Measurements from ENCODE around the gene SIRPA. TPM values are rescaled to one million over a fixed set of nuclear protein-coding genes. Genes with fewer than 3 reads are reported as not detected.

SIRPA gene
- total RNA-seq, 1 donor from 2014 or later = 35.5 TPM

DNA sequence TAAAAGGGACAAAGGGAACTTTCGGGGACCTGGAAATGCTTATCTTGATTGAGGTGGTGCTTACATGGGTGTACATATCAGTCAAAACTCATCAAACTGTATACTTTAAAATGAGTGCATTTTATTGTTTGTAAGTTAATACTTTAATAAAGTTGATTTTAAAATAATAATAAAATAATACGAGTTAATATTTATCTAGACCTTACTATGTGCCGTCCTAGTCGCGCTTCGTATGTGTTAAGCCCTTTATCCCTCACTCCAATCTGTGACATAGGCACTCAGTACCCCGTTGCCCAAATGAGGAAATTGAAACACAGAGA lies 51.2 kb downstream of the SIRPA start:
- no peaks in the 10 kb centered on the region for H3K36me3 Mint-ChIP-seq (ENCODE audit: low read depth, unreplicated experiment)
- no peak overlapping the region for H3K27ac Mint-ChIP-seq (ENCODE audit: unreplicated experiment)
- no peak overlapping the region for H3K4me3 ChIP-seq (ENCODE audit: insufficient read depth, low read depth, low read length)

GRCh38 chr20:1946762-1947534 lies 51.7 kb downstream of the SIRPA start:
- Histone ChIP-seq H3K9ac (ENCODE audit: low read length) (no peak overlapping the region), H3K4me3 (ENCODE audit: insufficient read depth, low read depth, low read length) (no peak overlapping the region), H3K4me1 (ENCODE audit: insufficient read depth, low read length) (peaks cover 4% of the 10 kb centered on the region), H2AFZ (ENCODE audit: low read depth, low read length) (peak overlapping the region; percentile 46), H3K9me3 (ENCODE audit: insufficient read depth, low read depth, low read length) (no peaks in the 10 kb centered on the region), H3K27ac (ENCODE audit: low read depth, low read length) (no peak overlapping the region), H3K79me2 (ENCODE audit: insufficient read depth, low read length) (no peaks in the 10 kb centered on the region), H3K27me3 (ENCODE audit: insufficient read depth, low read length) (peaks cover 60% of the 10 kb centered on the region), H4K20me1 (ENCODE audit: insufficient read depth, low read length) (no peaks in the 10 kb centered on the region), H3K36me3 (ENCODE audit: insufficient read depth, low read length) (no peaks in the 10 kb centered on the region), H3K4me2 (ENCODE audit: low read length) (peak overlapping the region; percentile 62)
- Mint-ChIP-seq H3K27me3 (ENCODE audit: low read depth, unreplicated experiment) (peaks cover 61% of the 10 kb centered on the region), H3K36me3 (ENCODE audit: low read depth, unreplicated experiment) (no peaks in the 10 kb centered on the region), H3K9me3 (ENCODE audit: unreplicated experiment) (no peaks in the 10 kb centered on the region), H3K4me1 (ENCODE audit: low read depth, unreplicated experiment) (peaks cover 3% of the 10 kb centered on the region), H3K27ac (ENCODE audit: unreplicated experiment) (no peak overlapping the region), H3K4me3 (ENCODE audit: unreplicated experiment) (peak overlapping the region; percentile 4)
- FAIRE-seq (no peak), DNase-seq (ENCODE audit: low read depth) (peak; percentile 34)
- TF ChIP-seq EZH2 (IDR thresholded peaks at IDR 0.05; ENCODE audit: insufficient read depth, low read length) = peak; percentile 45
- TF ChIP-seq, protein P1, sequence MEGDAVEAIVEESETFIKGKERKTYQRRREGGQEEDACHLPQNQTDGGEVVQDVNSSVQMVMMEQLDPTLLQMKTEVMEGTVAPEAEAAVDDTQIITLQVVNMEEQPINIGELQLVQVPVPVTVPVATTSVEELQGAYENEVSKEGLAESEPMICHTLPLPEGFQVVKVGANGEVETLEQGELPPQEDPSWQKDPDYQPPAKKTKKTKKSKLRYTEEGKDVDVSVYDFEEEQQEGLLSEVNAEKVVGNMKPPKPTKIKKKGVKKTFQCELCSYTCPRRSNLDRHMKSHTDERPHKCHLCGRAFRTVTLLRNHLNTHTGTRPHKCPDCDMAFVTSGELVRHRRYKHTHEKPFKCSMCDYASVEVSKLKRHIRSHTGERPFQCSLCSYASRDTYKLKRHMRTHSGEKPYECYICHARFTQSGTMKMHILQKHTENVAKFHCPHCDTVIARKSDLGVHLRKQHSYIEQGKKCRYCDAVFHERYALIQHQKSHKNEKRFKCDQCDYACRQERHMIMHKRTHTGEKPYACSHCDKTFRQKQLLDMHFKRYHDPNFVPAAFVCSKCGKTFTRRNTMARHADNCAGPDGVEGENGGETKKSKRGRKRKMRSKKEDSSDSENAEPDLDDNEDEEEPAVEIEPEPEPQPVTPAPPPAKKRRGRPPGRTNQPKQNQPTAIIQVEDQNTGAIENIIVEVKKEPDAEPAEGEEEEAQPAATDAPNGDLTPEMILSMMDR (IDR thresholded peaks at IDR 0.05; ENCODE audit: insufficient read depth, low read depth, low read length) = no peak

More for the DNA sequence above, 51.2 kb downstream of the SIRPA start:
- Histone ChIP-seq H3K79me2 (ENCODE audit: insufficient read depth, low read length) (no peaks in the 10 kb centered on the region), H3K4me2 (ENCODE audit: low read length) (peak overlapping the region; percentile 62), H3K9ac (ENCODE audit: low read length) (no peak overlapping the region), H3K4me1 (ENCODE audit: insufficient read depth, low read length) (peaks cover 4% of the 10 kb centered on the region), H3K9me3 (ENCODE audit: insufficient read depth, low read depth, low read length) (no peaks in the 10 kb centered on the region), H3K27ac (ENCODE audit: low read depth, low read length) (no peak overlapping the region), H3K27me3 (ENCODE audit: insufficient read depth, low read length) (peaks cover 57% of the 10 kb centered on the region), H2AFZ (ENCODE audit: low read depth, low read length) (no peak overlapping the region), H4K20me1 (ENCODE audit: insufficient read depth, low read length) (no peaks in the 10 kb centered on the region), H3K36me3 (ENCODE audit: insufficient read depth, low read length) (no peaks in the 10 kb centered on the region)
- TF ChIP-seq, protein P1 (IDR thresholded peaks at IDR 0.05; ENCODE audit: insufficient read depth, low read depth, low read length) = no peak
- no peak for TF ChIP-seq EZH2 (IDR thresholded peaks at IDR 0.05; ENCODE audit: insufficient read depth, low read length)
- Mint-ChIP-seq H3K27me3 (ENCODE audit: low read depth, unreplicated experiment) (peaks cover 57% of the 10 kb centered on the region), H3K4me1 (ENCODE audit: low read depth, unreplicated experiment) (peaks cover 4% of the 10 kb centered on the region), H3K9me3 (ENCODE audit: unreplicated experiment) (no peaks in the 10 kb centered on the region), H3K4me3 (ENCODE audit: unreplicated experiment) (no peak overlapping the region)
- FAIRE-seq (no peak), DNase-seq (ENCODE audit: low read depth) (no peak)

DNA sequence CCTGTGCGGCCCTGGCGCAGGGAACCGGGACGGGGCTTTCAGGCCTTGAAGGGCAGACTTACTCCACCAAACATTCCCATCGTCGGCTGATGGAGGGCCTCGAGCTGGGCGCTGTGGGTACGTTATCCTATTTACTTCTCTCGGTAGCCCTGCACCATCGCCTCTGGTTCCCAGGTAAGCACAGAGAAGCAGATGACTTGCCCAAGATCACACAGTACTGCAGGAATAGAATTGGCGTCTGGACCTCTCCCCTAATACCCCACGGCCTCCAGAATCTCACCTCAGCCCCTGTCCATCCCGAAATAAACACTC lies 52.3 kb downstream of the SIRPA start:
- H3K4me3 ChIP-seq (ENCODE audit: insufficient read depth, low read depth, low read length) = no peak overlapping the region
- H3K9ac ChIP-seq (ENCODE audit: low read length) = no peak overlapping the region
- no peak for DNase-seq (ENCODE audit: low read depth)
- no peak overlapping the region for H3K4me2 ChIP-seq (ENCODE audit: low read length)
- H3K27me3 ChIP-seq (ENCODE audit: insufficient read depth, low read length) = peaks cover 66% of the 10 kb centered on the region
- H3K4me3 Mint-ChIP-seq (ENCODE audit: unreplicated experiment) = no peak overlapping the region
- no peak for FAIRE-seq
- H2AFZ ChIP-seq (ENCODE audit: low read depth, low read length) = no peak overlapping the region
- peaks cover 3% of the 10 kb centered on the region for H3K4me1 Mint-ChIP-seq (ENCODE audit: low read depth, unreplicated experiment)
- no peaks in the 10 kb centered on the region for H3K9me3 Mint-ChIP-seq (ENCODE audit: unreplicated experiment)
- no peaks in the 10 kb centered on the region for H3K36me3 Mint-ChIP-seq (ENCODE audit: low read depth, unreplicated experiment)
- H3K79me2 ChIP-seq (ENCODE audit: insufficient read depth, low read length) = no peaks in the 10 kb centered on the region
- H4K20me1 ChIP-seq (ENCODE audit: insufficient read depth, low read length) = no peaks in the 10 kb centered on the region
- TF ChIP-seq EZH2 (IDR thresholded peaks at IDR 0.05; ENCODE audit: insufficient read depth, low read length) = no peak
- no peaks in the 10 kb centered on the region for H3K36me3 ChIP-seq (ENCODE audit: insufficient read depth, low read length)
- no peak overlapping the region for H3K27ac ChIP-seq (ENCODE audit: low read depth, low read length)
- peaks cover 4% of the 10 kb centered on the region for H3K4me1 ChIP-seq (ENCODE audit: insufficient read depth, low read length)
- H3K9me3 ChIP-seq (ENCODE audit: insufficient read depth, low read depth, low read length) = no peaks in the 10 kb centered on the region
- H3K27ac Mint-ChIP-seq (ENCODE audit: unreplicated experiment) = no peak overlapping the region
- H3K27me3 Mint-ChIP-seq (ENCODE audit: low read depth, unreplicated experiment) = peaks cover 61% of the 10 kb centered on the region
